ENCODE data around the gene LRRC59.

Gene LRRC59

GRCh38 chr17:50362661-50363060, 34.7 kb downstream of the LRRC59 start:
- no peak for DNase-seq
- no peak for ATAC-seq

- peak; percentile 51 for DNase-seq
- ATAC-seq, result peak; percentile 81
These were observed 35.5 kb downstream of the LRRC59 start for GRCh38 chr17:50361561-50362480.

- no peak for DNase-seq
- no peak for ATAC-seq
These were observed 36.7 kb downstream of the LRRC59 start for GRCh38 chr17:50360486-50361115.

- DNase-seq, result no peak
- ATAC-seq, result no peak
These were observed 37.3 kb downstream of the LRRC59 start for GRCh38 chr17:50359998-50360461.

- DNase-seq (no peak), ATAC-seq (no peak)
These were observed 38.2 kb downstream of the LRRC59 start for GRCh38 chr17:50359005-50359699.

- no peak for DNase-seq
These were observed 39.1 kb downstream of the LRRC59 start for GRCh38 chr17:50358177-50358576.

GRCh38 chr17:50356892-50357510, 40.3 kb downstream of the LRRC59 start:
- no peak for ATAC-seq

More at GRCh38 chr17:50358177-50358576, 39.1 kb downstream of the LRRC59 start:
- ATAC-seq, result no peak

GRCh38 chr17:50356418-50356817, 40.9 kb downstream of the LRRC59 start:
- DNase-seq, result no peak
- ATAC-seq, result no peak

More at GRCh38 chr17:50356892-50357510, 40.3 kb downstream of the LRRC59 start:
- DNase-seq, result no peak

GRCh38 chr17:50355701-50356341, 41.5 kb downstream of the LRRC59 start:
- DNase-seq, result no peak
- no peak for ATAC-seq

- DNase-seq, result no peak
- ATAC-seq, result no peak
These were observed 42.0 kb downstream of the LRRC59 start for GRCh38 chr17:50355336-50355700.

- DNase-seq (no peak), ATAC-seq (no peak)
These were observed 42.5 kb downstream of the LRRC59 start for GRCh38 chr17:50354776-50355175.

GRCh38 chr17:50354198-50354597, 43.1 kb downstream of the LRRC59 start:
- ATAC-seq (no peak), DNase-seq (no peak)

- no peak for DNase-seq
- ATAC-seq, result no peak
These were observed 43.6 kb downstream of the LRRC59 start for GRCh38 chr17:50353600-50354195.

- DNase-seq (no peak), ATAC-seq (no peak)
These were observed 44.4 kb downstream of the LRRC59 start for GRCh38 chr17:50352693-50353599.

- DNase-seq (no peak), ATAC-seq (no peak)
These were observed 45.1 kb downstream of the LRRC59 start for GRCh38 chr17:50352072-50352692.

- no peak for ATAC-seq
- no peak for DNase-seq
These were observed 46.6 kb downstream of the LRRC59 start for GRCh38 chr17:50350733-50351132.

- no peak for ATAC-seq
- DNase-seq, result no peak
These were observed 48.1 kb downstream of the LRRC59 start for GRCh38 chr17:50349243-50349600.

GRCh38 chr17:50348522-50349242, 48.6 kb downstream of the LRRC59 start:
- DNase-seq, result no peak
- ATAC-seq, result no peak

- no peak for ATAC-seq
- DNase-seq, result no peak
These were observed 49.4 kb downstream of the LRRC59 start for GRCh38 chr17:50347894-50348291.

Data from stimulated activated naive CD8-positive, alpha-beta T cell treated with anti-CD3 and anti-CD28 coated beads, Interleukin-15, Interleukin-2, amounts not matched to agents 100 U/mL and 50 U/mL, for 24 hours (primary cell).